Measurements from ENCODE around the gene DGKQ. TPM values are rescaled to one million over a fixed set of nuclear protein-coding genes. Genes with fewer than 3 reads are reported as not detected.

Gene DGKQ
- total and polyA plus RNA-seq, 2 experiments from 2014 or later: 4.0 to 22.4 TPM

DNA sequence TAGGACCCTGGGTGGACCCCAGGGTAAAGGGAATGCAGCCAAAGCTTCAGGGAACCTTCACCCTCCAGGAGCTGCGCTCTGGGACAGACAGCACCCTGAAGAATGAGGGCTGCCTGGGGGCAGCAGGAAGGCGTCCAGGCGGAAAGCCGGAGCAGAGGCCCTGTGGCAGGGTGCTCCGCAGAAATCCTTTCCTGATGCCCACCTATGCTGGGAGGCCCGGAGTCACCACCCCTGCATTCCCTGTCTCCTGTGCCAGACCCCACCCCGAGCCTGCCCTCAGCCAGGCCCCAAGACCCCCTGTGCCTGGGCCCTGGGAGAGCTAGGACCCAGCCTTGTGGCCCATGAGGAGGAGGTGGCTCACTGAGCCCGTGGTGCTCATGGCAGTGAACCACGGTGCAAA is 1.3 kb upstream of the DGKQ start:
- Histone ChIP-seq H3K4me2 (no peak overlapping the region), H3K4me1 (ENCODE audit: insufficient read depth) (no peaks in the 10 kb centered on the region; the same call in 1 of the 2 replicates), H4K20me1 (replicated peaks; ENCODE audit: insufficient read depth) (no peaks in the 10 kb centered on the region), H3K36me3 (ENCODE audit: insufficient read depth) (no peaks in the 10 kb centered on the region), H3K27me3 (ENCODE audit: insufficient read depth) (peaks cover 10% of the 10 kb centered on the region; the same call in 1 of the 2 replicates), H3K9me2 (ENCODE audit: insufficient read depth) (no peaks in the 10 kb centered on the region), H3K79me2 (replicated peaks; ENCODE audit: insufficient read depth) (no peaks in the 10 kb centered on the region), H3K4me3 (no peak overlapping the region), H2AFZ (no peak overlapping the region), H3K27ac (ENCODE audit: low read depth) (no peak overlapping the region), H3F3A (replicated peaks; ENCODE audit: low read depth) (0 out of 2 replicates have a peak, but pooled peaks cover 4% of the 10 kb centered on the region)
- TF ChIP-seq JUNB (IDR thresholded peaks at IDR 0.05; ENCODE audit: unreplicated experiment) (no peak), EZH2phosphoT487 (IDR thresholded peaks at IDR 0.05; ENCODE audit: unreplicated experiment) (no peak), CREB1 (CRISPR knock-in tag; IDR thresholded peaks at IDR 0.05; ENCODE audit: low read depth) (no peak), NANOG (IDR thresholded peaks at IDR 0.05; ENCODE audit: borderline replicate concordance) (no peak), EZH2 (IDR thresholded peaks at IDR 0.05; ENCODE audit: low read depth, unreplicated experiment) (no peak), ZNF114 (CRISPR knock-in tag; IDR thresholded peaks at IDR 0.05) (no peak)
- TF ChIP-seq, protein P1, sequence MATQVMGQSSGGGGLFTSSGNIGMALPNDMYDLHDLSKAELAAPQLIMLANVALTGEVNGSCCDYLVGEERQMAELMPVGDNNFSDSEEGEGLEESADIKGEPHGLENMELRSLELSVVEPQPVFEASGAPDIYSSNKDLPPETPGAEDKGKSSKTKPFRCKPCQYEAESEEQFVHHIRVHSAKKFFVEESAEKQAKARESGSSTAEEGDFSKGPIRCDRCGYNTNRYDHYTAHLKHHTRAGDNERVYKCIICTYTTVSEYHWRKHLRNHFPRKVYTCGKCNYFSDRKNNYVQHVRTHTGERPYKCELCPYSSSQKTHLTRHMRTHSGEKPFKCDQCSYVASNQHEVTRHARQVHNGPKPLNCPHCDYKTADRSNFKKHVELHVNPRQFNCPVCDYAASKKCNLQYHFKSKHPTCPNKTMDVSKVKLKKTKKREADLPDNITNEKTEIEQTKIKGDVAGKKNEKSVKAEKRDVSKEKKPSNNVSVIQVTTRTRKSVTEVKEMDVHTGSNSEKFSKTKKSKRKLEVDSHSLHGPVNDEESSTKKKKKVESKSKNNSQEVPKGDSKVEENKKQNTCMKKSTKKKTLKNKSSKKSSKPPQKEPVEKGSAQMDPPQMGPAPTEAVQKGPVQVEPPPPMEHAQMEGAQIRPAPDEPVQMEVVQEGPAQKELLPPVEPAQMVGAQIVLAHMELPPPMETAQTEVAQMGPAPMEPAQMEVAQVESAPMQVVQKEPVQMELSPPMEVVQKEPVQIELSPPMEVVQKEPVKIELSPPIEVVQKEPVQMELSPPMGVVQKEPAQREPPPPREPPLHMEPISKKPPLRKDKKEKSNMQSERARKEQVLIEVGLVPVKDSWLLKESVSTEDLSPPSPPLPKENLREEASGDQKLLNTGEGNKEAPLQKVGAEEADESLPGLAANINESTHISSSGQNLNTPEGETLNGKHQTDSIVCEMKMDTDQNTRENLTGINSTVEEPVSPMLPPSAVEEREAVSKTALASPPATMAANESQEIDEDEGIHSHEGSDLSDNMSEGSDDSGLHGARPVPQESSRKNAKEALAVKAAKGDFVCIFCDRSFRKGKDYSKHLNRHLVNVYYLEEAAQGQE (IDR thresholded peaks at IDR 0.05; ENCODE audit: unreplicated experiment): no peak
- Mint-ChIP-seq H3K4me1 (peaks cover 4% of the 10 kb centered on the region; the same call in 2 of the 3 replicates), H3K27me3 (ENCODE audit: insufficient read depth, low read depth, poor library complexity) (peaks cover 24% of the 10 kb centered on the region), H3K27ac (no peak overlapping the region), H3K36me3 (ENCODE audit: low read depth) (no peaks in the 10 kb centered on the region), H3K4me3 (no peak overlapping the region), H3K9me3 (peaks cover 16% of the 10 kb centered on the region; the same call in 1 of the 3 replicates)
- DNase-seq (ENCODE audit: low spot score): no peak
- ATAC-seq: no peak

DNA sequence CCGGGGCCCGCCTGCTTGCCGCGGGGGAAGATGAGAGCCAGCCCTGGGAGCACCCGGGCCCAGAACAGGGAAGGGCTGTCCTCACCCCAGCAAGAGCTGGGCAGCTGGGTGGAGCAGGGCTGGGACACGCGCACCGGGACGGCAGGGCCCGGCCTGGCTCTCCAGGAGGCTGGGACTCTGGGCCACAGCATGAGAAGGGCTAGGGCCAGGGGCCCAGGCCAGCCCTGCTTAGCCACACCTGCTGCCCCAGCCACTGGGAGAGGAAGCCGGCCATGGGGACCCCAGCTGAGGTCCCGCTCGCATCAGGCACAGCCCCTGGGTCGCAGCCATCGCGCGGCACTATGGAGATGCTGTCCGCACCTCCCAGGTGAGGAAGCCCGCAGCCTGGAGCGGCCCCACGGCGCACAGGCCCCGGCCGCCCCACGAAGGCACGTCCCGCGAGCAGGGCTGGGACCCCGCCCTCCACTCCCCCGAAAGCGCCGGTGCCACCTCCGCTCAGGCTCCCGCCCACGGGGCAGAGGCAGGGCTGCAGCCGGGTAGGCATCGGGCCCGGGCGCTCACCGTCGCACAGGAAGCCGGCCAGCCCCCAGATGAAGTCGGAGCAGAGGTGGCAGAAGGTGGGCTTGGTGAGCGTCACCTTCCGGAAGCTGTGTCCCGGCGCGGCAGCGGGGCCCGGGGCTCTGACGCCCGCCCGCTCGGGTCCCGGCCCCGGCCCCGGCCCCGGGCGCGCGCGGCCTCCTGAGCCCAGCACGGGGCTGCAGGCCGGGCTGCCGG is 531 bp downstream of the DGKQ start:
- peak; percentile 34 for ATAC-seq
- no peaks in the 10 kb centered on the region for H3K36me3 ChIP-seq (ENCODE audit: insufficient read depth)
- peaks cover 4% of the 10 kb centered on the region; the same call in 1 of the 2 replicates for H3F3A ChIP-seq (replicated peaks; ENCODE audit: low read depth)
- H3K79me2 ChIP-seq (replicated peaks; ENCODE audit: insufficient read depth): no peaks in the 10 kb centered on the region
- peak overlapping the region; percentile 87 for H3K4me3 ChIP-seq
- Mint-ChIP-seq H3K27me3 (ENCODE audit: insufficient read depth, low read depth, poor library complexity) (peaks cover 24% of the 10 kb centered on the region), H3K4me1 (no peaks in the 10 kb centered on the region), H3K36me3 (ENCODE audit: low read depth) (no peaks in the 10 kb centered on the region), H3K4me3 (peak overlapping the region; percentile 54; the same call in 2 of the 3 replicates), H3K9me3 (peaks cover 16% of the 10 kb centered on the region; the same call in 1 of the 3 replicates), H3K27ac (no peak overlapping the region)
- H2AFZ ChIP-seq: peak overlapping the region; percentile 84; the same call in 1 of the 2 replicates
- H3K4me1 ChIP-seq (ENCODE audit: insufficient read depth): no peaks in the 10 kb centered on the region
- peak overlapping the region; percentile 83 for H3K4me2 ChIP-seq
- no peaks in the 10 kb centered on the region for H3K9me2 ChIP-seq (ENCODE audit: insufficient read depth)
- H3K27me3 ChIP-seq (ENCODE audit: insufficient read depth): peaks cover 15% of the 10 kb centered on the region; the same call in 1 of the 2 replicates
- DNase-seq (ENCODE audit: low spot score): peak; percentile 65
- H4K20me1 ChIP-seq (replicated peaks; ENCODE audit: insufficient read depth): no peaks in the 10 kb centered on the region
- no peak overlapping the region for H3K27ac ChIP-seq (ENCODE audit: low read depth)
- TF ChIP-seq EZH2phosphoT487 (IDR thresholded peaks at IDR 0.05; ENCODE audit: unreplicated experiment): no peak
- TF ChIP-seq, protein P2, sequence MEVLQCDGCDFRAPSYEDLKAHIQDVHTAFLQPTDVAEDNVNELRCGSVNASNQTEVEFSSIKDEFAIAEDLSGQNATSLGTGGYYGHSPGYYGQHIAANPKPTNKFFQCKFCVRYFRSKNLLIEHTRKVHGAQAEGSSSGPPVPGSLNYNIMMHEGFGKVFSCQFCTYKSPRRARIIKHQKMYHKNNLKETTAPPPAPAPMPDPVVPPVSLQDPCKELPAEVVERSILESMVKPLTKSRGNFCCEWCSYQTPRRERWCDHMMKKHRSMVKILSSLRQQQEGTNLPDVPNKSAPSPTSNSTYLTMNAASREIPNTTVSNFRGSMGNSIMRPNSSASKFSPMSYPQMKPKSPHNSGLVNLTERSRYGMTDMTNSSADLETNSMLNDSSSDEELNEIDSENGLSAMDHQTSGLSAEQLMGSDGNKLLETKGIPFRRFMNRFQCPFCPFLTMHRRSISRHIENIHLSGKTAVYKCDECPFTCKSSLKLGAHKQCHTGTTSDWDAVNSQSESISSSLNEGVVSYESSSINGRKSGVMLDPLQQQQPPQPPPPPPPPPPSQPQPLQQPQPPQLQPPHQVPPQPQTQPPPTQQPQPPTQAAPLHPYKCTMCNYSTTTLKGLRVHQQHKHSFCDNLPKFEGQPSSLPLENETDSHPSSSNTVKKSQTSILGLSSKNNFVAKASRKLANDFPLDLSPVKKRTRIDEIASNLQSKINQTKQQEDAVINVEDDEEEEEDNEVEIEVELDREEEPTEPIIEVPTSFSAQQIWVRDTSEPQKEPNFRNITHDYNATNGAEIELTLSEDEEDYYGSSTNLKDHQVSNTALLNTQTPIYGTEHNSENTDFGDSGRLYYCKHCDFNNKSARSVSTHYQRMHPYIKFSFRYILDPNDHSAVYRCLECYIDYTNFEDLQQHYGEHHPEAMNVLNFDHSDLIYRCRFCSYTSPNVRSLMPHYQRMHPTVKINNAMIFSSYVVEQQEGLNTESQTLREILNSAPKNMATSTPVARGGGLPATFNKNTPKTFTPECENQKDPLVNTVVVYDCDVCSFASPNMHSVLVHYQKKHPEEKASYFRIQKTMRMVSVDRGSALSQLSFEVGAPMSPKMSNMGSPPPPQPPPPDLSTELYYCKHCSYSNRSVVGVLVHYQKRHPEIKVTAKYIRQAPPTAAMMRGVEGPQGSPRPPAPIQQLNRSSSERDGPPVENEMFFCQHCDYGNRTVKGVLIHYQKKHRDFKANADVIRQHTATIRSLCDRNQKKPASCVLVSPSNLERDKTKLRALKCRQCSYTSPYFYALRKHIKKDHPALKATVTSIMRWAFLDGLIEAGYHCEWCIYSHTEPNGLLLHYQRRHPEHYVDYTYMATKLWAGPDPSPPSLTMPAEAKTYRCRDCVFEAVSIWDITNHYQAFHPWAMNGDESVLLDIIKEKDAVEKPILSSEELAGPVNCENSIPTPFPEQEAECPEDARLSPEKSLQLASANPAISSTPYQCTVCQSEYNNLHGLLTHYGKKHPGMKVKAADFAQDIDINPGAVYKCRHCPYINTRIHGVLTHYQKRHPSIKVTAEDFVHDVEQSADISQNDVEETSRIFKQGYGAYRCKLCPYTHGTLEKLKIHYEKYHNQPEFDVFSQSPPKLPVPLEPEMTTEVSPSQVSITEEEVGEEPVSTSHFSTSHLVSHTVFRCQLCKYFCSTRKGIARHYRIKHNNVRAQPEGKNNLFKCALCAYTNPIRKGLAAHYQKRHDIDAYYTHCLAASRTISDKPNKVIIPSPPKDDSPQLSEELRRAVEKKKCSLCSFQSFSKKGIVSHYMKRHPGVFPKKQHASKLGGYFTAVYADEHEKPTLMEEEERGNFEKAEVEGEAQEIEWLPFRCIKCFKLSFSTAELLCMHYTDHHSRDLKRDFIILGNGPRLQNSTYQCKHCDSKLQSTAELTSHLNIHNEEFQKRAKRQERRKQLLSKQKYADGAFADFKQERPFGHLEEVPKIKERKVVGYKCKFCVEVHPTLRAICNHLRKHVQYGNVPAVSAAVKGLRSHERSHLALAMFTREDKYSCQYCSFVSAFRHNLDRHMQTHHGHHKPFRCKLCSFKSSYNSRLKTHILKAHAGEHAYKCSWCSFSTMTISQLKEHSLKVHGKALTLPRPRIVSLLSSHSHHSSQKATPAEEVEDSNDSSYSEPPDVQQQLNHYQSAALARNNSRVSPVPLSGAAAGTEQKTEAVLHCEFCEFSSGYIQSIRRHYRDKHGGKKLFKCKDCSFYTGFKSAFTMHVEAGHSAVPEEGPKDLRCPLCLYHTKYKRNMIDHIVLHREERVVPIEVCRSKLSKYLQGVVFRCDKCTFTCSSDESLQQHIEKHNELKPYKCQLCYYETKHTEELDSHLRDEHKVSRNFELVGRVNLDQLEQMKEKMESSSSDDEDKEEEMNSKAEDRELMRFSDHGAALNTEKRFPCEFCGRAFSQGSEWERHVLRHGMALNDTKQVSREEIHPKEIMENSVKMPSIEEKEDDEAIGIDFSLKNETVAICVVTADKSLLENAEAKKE (CRISPR knock-in tag; IDR thresholded peaks at IDR 0.05): no peak
- TF ChIP-seq ZNF114 (CRISPR knock-in tag; IDR thresholded peaks at IDR 0.05): no peak

Measured in GM23338 (cell line).